Peyer's patch (tissue), 4 donors: Measurements from ENCODE around the gene HDC. TPM values are rescaled to one million over a fixed set of nuclear protein-coding genes. Genes with fewer than 3 reads are reported as not detected.

Source experiments
- DNase-seq, 3 donors: peaks; one replicate each; pipeline ENCODE4 v3.0.0-alpha.2; 2017 to 2019
- H3K27ac ChIP-seq, 4 donors: fragments of 200-600 bp; sonication (generic); one replicate each; pipeline ENCODE4 v1.5.1; 2016 to 2019
- H3K27me3 ChIP-seq, 2 donors: fragments of 200-600 bp; sonication (generic); one replicate each; pipeline ENCODE4 v1.5.1; 2019
- H3K36me3 ChIP-seq, 3 donors: fragments of 200-600 bp; sonication (generic); one replicate each; pipeline ENCODE4 v1.5.1; 2016 to 2019
- H3K4me1 ChIP-seq, 4 donors: fragments of 200-600 bp; sonication (generic); one replicate each; pipeline ENCODE4 v1.5.1; 2016 to 2019
- H3K4me3 ChIP-seq, 4 donors: fragments of 200-600 bp; sonication (generic); 1 replicate in 3 of 4; 2 replicates in 1 of 4; pipeline ENCODE4 v1.5.1; 2016 to 2019; ENCODE audit warnings: mild to moderate bottlenecking in 1 of 4
- H3K9me3 ChIP-seq, 4 donors: fragments of 200-600 bp; sonication (generic); one replicate each; pipeline ENCODE4 v1.5.1; 2016 to 2019; ENCODE audit warnings: mild to moderate bottlenecking in 1 of 4
- POLR2A ChIP-seq, 2 donors: fragments of 450-650 bp; IDR thresholded peaks; one replicate each; pipeline ENCODE4 v1.5.1; 2017; ENCODE audit warnings: antibody characterized with exemption in 2 of 2, mild to moderate bottlenecking in 2 of 2, moderate library complexity in 2 of 2
- total RNA-seq, 4 donors: library from RNA; depleted of rRNA; stranded (reverse); fragments of >200 nt; gene quantifications; one replicate each; pipeline ENCODE4 v1.1.0, GENCODE V29; 2016
- TF ChIP-seq, protein P1 (sequence below), 6 experiments: fragments of 450-650 bp in 4 of 6; fragments of 200-600 bp in 2 of 6; sonication (generic) in 1 of 6; IDR thresholded peaks; one replicate each; pipeline ENCODE4 v1.5.1; 2017 to 2019; ENCODE audit warnings: antibody characterized with exemption in 6 of 6, mild to moderate bottlenecking in 3 of 6, moderate library complexity in 1 of 6

The HDC gene, protein sequence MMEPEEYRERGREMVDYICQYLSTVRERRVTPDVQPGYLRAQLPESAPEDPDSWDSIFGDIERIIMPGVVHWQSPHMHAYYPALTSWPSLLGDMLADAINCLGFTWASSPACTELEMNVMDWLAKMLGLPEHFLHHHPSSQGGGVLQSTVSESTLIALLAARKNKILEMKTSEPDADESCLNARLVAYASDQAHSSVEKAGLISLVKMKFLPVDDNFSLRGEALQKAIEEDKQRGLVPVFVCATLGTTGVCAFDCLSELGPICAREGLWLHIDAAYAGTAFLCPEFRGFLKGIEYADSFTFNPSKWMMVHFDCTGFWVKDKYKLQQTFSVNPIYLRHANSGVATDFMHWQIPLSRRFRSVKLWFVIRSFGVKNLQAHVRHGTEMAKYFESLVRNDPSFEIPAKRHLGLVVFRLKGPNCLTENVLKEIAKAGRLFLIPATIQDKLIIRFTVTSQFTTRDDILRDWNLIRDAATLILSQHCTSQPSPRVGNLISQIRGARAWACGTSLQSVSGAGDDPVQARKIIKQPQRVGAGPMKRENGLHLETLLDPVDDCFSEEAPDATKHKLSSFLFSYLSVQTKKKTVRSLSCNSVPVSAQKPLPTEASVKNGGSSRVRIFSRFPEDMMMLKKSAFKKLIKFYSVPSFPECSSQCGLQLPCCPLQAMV
- 10 to 100 TPM in 1 of 4 donors, 1 to 10 TPM in 1, under 1 TPM in 1, not detected in 1; 0.80 to 21.5 (median 1.2) TPM for total RNA-seq

DNA sequence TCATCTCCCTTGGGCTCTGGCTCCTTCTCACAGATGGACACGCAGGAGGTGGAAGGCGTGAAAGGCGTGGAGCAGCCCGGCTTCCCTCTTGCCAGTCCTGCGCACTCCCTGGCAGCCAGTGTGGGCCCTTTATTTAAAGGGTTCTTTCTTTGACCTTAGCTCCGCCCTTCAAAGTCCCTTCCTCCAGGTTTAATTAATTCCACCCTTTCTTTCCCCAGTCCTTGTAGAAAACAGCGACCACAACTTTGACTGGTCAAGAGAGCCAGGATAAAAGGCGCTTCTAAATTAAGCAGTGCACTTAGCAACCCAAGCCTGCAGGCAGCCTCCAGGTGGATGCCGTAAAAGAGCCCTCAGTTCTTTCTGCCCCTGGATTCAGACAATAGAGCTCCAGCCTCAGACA is at the start of gene HDC:
Gene HDC (minus strand): TSS at position 107 of the 400 bp plus-strand sequence. CDS start 103 bp downstream, at position 4.
- DNase-seq = no peak
- H3K27me3 ChIP-seq = no peaks in the 10 kb centered on the region
- H3K4me3 ChIP-seq = no peak within 1 kb of the TSS
- H3K4me1 ChIP-seq = no peaks in the 10 kb centered on the region
- TF ChIP-seq, protein P1, sequence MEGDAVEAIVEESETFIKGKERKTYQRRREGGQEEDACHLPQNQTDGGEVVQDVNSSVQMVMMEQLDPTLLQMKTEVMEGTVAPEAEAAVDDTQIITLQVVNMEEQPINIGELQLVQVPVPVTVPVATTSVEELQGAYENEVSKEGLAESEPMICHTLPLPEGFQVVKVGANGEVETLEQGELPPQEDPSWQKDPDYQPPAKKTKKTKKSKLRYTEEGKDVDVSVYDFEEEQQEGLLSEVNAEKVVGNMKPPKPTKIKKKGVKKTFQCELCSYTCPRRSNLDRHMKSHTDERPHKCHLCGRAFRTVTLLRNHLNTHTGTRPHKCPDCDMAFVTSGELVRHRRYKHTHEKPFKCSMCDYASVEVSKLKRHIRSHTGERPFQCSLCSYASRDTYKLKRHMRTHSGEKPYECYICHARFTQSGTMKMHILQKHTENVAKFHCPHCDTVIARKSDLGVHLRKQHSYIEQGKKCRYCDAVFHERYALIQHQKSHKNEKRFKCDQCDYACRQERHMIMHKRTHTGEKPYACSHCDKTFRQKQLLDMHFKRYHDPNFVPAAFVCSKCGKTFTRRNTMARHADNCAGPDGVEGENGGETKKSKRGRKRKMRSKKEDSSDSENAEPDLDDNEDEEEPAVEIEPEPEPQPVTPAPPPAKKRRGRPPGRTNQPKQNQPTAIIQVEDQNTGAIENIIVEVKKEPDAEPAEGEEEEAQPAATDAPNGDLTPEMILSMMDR (IDR thresholded peaks at IDR 0.05) = no peak
- TF ChIP-seq POLR2A (IDR thresholded peaks at IDR 0.05) = no peak
- no peak within 1 kb of the TSS for H3K27ac ChIP-seq
- no peaks in the 10 kb centered on the region for H3K36me3 ChIP-seq
- no peaks in the 10 kb centered on the region for H3K9me3 ChIP-seq

DNA sequence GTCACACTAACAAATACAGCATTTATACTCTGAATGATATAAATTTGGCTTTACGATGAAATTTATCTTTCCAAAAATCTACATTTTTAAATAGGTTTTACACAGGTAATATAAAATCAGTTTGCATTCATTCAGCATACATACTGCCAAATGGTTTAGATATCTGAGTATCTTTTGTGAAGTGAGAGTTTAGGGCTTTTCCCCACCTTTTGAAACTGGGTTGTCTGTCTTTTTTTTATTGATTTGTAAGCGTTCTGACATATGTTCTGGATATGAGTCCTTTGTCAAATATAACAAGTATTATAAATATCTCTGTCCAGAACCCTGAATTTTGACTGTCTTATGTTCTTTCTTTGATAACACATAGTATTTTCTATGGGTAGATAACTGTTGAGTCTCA is 47.1 kb upstream of the HDC start:
- H3K9me3 ChIP-seq = no peaks in the 10 kb centered on the region
- no peak overlapping the region for H3K4me3 ChIP-seq
- no peak for DNase-seq
- no peak for TF ChIP-seq POLR2A (IDR thresholded peaks at IDR 0.05)
- TF ChIP-seq, protein P1 (IDR thresholded peaks at IDR 0.05) = no peak
- no peak overlapping the region for H3K27ac ChIP-seq
- no peaks in the 10 kb centered on the region for H3K27me3 ChIP-seq
- no peaks in the 10 kb centered on the region for H3K36me3 ChIP-seq
- H3K4me1 ChIP-seq = peaks cover 0 to 5% (median 0%) of the 10 kb centered on the region in 4 donors

DNA sequence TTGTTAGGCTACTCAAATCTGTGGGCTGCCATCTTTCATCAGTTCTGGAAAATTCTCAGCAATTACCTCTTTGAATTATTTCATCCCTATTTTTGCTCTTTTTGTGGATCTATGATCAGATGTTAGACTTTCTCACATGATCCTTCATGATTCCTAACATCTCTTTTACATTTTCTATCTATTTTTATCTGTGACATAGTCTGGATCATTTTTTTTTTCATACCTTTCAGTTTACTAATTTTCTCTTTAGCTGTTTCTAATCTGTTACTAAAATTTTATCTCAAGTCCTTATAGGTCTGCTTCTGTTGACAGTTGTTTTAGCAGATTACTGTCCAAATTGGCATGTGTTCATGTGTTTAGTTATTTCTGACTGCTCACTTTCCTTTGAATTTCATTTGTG is 42.3 kb upstream of the HDC start:
- no peaks in the 10 kb centered on the region for H3K27me3 ChIP-seq
- H3K4me3 ChIP-seq = no peak overlapping the region
- no peak for TF ChIP-seq POLR2A (IDR thresholded peaks at IDR 0.05)
- TF ChIP-seq, protein P1 (IDR thresholded peaks at IDR 0.05) = no peak
- no peak overlapping the region for H3K27ac ChIP-seq
- peaks cover 0 to 6% (median 0%) of the 10 kb centered on the region in 3 donors for H3K36me3 ChIP-seq
- H3K9me3 ChIP-seq = no peaks in the 10 kb centered on the region
- no peaks in the 10 kb centered on the region for H3K4me1 ChIP-seq
- no peak for DNase-seq

DNA sequence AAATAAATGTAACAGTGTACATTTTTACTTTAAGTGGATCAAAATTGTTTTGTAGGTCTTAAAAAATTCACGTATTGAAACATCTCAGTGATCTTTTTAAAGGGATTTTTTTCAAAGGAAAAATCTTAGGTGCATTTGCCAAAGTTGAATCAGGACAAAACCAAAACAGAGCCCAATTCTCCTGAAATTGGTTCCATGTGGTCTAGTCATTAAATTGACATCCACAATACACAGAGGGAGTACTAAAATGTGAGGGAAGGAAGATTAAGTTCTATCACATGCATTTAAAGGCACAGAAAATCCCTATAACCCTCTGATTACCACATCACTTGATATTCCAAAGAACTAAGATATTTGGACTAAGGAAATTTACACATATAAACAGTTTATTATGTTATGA is 39.3 kb upstream of the HDC start:
- no peak for TF ChIP-seq POLR2A (IDR thresholded peaks at IDR 0.05)
- TF ChIP-seq, protein P1 (IDR thresholded peaks at IDR 0.05) = no peak
- DNase-seq = no peak
- Histone ChIP-seq H3K9me3 (no peaks in the 10 kb centered on the region), H3K4me1 (no peaks in the 10 kb centered on the region), H3K27ac (no peak overlapping the region), H3K36me3 (peaks cover 0 to 13% (median 0%) of the 10 kb centered on the region in 3 donors), H3K4me3 (no peak overlapping the region), H3K27me3 (no peaks in the 10 kb centered on the region)

DNA sequence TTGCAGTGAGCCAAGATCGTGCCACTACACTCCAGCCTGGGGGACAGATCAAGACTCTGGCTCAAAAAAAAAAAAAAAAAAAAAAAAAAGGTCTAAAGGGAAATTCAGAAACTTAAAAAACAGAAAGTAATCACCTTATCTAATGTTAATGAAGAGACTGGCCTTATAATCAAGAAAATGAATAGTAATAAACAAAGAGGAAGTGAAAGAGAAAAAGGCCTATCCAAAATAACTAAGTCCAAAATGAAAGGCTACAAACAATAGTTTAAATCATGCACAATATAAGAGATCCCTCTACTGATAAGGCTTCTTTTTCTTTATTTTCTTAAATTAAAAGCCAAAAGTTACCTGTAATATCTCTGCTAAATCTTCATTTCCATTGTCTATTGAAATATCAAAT is 37.1 kb upstream of the HDC start:
- H3K27me3 ChIP-seq = no peaks in the 10 kb centered on the region
- no peak for TF ChIP-seq POLR2A (IDR thresholded peaks at IDR 0.05)
- TF ChIP-seq, protein P1 (IDR thresholded peaks at IDR 0.05) = no peak
- no peaks in the 10 kb centered on the region for H3K9me3 ChIP-seq
- no peak overlapping the region for H3K4me3 ChIP-seq
- peaks cover 0 to 19% (median 0%) of the 10 kb centered on the region in 3 donors for H3K36me3 ChIP-seq
- no peak for DNase-seq
- H3K4me1 ChIP-seq = no peaks in the 10 kb centered on the region
- no peak overlapping the region for H3K27ac ChIP-seq
